Thyroid gland (tissue), 4 donors: Measurements from ENCODE around the gene SLC8B1.

Experiments
- CTCF ChIP-seq, 6 experiments: fragments of 200-600 bp in 3 of 6; fragments of 450-650 bp in 3 of 6; sonication (generic) in 3 of 6; IDR thresholded peaks; one replicate each; pipeline ENCODE4 v1.5.1; 2016 to 2019; ENCODE audit warnings: antibody characterized with exemption in 6 of 6, mild to moderate bottlenecking in 2 of 6, inconsistent platforms in 1 of 6, moderate library complexity in 1 of 6
- POLR2A ChIP-seq, 2 donors: fragments of 450-650 bp; IDR thresholded peaks; one replicate each; pipeline ENCODE4 v1.6.1; 2017; ENCODE audit warnings: antibody characterized with exemption in 2 of 2, mild to moderate bottlenecking in 2 of 2, moderate library complexity in 1 of 2

GRCh38 chr12:113292547-113292946, 42.4 kb downstream of the SLC8B1 start:
- no peak for TF ChIP-seq CTCF (IDR thresholded peaks at IDR 0.05)
- no peak for TF ChIP-seq POLR2A (IDR thresholded peaks at IDR 0.05)
